ENCODE results near the gene LLGL2.
"Not testable (repeated sequence)": the region's sequence is repeated elsewhere in the genome, so short reads cannot be mapped to it uniquely, and the experiment has no call there.

Gene LLGL2

DNA sequence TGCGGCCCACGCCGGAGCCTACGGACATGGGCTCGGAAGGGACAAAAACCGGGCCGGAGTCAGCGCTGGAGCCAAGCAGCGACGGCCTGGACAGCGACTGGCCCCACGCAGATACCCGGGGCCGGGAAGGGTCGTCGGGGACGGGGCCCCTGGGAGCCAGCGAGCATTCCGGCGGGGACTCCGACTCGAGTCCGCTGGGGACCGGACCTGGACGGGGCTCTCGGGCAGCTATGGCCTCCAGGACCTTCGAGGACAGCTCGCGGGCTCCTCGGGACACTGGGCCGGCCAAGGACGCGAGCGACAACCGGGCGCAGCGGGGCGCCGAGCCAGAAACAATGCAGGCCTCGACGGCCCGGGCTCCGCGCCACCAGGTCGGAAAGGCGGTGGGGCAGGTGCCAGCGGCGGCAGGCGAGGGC, 63.1 kb downstream of the LLGL2 start:
- no peak for FAIRE-seq
- DNase-seq (ENCODE audit: insufficient read length, low spot score), result no peak

- DNase-seq (ENCODE audit: insufficient read length, low spot score) (peak; percentile 98), FAIRE-seq (peak; percentile 98)
Measured at GRCh38 chr17:75589012-75589918, 63.8 kb downstream of the LLGL2 start.

DNA sequence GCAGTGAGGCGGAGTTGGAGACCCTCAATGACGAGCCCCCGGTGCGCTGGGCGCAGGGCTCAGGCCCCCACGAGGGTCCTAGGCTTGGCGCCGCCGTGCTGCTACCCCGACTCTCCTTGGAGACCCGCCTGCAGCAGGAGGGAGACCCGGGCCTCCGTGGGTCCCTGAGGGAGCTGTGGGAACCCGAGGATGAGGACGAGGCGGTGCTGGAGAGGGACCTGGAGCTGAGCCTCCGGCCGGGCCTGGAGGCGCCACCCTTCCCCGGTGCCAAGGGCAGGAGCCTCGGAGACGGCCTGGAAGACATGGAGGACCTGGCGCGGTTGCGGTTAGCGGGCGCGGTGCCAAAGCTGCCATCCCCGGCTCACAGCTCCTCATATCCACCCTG, 64.4 kb downstream of the LLGL2 start:
- no peak for DNase-seq (ENCODE audit: insufficient read length, low spot score)
- FAIRE-seq, result no peak

- no peak for FAIRE-seq
Measured at GRCh38 chr17:75590314-75590761, 64.8 kb downstream of the LLGL2 start.

DNA sequence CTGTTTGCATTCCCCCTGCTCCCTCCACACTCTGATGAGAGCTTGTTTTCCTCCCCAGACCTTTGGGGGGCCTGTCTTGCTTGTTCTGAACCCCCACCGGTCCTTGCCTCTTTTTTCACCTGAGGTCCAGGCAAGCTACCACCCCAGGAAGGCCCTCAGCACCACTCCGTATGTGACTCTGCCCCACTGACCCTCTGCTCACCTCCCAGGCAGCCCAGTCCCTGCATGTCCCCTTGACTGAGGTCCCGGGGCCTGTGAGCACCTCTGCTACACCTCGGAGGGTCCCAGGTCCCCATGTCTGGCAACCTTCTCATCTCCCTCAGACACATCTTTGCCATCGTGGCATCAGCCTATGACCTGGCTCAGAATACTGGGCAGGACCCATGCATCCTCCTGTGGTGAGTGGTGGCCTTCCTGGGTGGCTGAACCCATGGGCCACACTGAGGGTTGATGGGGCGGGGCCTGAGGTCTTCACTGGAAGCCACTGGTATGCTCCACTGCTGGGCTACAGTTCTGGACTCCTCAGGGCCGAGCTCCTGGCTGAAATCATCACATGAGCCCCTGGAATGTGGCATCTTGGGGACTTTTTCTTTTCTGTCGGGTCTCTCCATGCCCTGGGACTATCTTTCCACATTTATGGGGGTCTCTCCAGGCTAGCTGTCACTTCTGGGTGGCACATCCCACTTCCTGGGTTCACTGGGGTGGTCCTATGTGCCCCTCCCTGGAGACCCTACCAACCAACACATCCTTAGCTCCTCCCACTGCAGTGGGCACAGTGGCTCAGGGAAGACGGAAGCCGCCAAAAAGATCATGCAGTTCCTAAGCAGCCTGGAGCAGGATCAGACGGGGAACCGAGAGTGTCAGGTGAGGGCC, 65.6 kb downstream of the LLGL2 start:
- FAIRE-seq (peak; percentile 33), DNase-seq (ENCODE audit: insufficient read length, low spot score) (no peak)

More at GRCh38 chr17:75590314-75590761, 64.8 kb downstream of the LLGL2 start:
- no peak for DNase-seq (ENCODE audit: insufficient read length, low spot score)

DNA sequence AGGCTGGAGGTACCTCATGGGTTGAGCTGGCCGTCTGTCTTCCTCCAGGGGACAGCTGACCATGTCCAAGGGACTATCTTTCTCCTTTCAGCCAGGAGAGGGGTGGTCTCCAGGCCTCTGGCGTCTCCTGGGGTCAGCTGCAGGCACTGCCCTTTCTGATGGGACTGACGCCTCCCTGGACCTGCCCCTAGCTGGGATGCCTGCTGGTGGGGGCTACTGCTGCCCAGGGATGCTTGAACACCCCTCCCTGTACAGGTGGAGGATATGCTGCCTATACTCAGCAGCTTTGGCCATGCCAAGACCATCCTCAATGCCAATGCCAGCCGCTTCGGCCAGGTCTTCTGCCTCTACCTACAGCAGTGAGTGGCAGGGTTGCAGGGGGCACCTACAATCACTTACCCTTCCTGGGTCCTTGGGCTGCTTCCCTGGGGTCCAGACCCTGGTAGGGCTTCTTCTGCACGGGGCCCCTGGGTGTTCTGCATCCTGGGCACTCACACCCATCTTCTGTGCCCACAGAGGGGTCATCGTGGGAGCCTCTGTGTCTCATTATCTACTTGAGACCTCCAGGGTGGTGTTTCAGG, 66.3 kb downstream of the LLGL2 start:
- DNase-seq (ENCODE audit: insufficient read length, low spot score) (no peak), FAIRE-seq (no peak)

DNA sequence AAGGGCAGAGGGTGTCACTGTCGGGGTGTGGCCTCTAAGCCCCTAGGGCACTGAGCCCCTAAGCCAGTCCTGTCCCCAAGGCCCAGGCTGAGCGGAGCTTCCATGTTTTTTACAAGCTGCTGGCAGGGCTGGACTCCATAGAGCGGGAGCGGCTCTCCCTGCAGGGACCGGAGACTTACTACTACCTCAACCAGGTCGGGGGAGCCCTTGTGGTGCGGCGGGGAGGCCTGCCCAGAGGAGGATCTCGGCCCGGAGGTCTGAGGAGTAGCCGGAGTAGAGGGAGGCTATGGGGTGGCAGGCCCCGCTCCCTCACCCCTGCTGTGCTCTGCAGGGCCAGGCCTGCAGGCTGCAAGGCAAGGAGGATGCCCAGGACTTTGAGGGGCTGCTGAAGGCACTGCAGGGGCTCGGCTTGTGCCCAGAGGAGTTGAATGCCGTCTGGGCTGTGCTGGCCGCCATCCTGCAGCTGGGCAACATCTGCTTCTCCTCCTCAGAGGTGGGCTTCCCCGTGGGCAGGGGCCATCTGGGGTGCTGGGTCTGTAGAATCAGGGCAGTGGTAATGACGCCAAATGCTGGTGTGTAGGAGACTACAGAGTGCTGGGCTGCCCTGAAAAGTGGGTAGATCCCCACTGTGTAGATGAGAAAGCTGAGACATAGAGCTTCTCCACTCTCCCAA, 67.0 kb downstream of the LLGL2 start:
- FAIRE-seq, result no peak
- DNase-seq (ENCODE audit: insufficient read length, low spot score), result no peak

DNA sequence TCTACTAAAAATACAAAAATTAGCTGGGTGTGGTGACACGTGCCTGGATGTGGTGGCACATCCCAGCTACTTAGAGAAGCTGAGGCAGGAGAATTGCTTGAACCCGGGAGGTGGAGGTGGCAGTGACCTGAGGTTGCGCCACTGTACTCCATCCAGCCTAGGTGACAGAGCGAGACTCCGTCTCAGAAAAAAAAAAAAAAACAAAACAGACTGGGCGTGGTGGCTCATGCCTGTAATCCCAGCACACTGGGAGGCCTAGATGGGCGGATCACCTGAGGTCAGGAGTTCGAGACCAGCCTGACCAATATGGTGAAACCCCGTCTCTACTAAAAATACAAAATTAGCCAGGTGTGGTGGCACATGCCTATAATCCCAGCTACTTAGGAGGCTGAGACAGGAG, 67.9 kb downstream of the LLGL2 start:
- not testable (repeated sequence) for DNase-seq (ENCODE audit: insufficient read length, low spot score); FAIRE-seq

DNA sequence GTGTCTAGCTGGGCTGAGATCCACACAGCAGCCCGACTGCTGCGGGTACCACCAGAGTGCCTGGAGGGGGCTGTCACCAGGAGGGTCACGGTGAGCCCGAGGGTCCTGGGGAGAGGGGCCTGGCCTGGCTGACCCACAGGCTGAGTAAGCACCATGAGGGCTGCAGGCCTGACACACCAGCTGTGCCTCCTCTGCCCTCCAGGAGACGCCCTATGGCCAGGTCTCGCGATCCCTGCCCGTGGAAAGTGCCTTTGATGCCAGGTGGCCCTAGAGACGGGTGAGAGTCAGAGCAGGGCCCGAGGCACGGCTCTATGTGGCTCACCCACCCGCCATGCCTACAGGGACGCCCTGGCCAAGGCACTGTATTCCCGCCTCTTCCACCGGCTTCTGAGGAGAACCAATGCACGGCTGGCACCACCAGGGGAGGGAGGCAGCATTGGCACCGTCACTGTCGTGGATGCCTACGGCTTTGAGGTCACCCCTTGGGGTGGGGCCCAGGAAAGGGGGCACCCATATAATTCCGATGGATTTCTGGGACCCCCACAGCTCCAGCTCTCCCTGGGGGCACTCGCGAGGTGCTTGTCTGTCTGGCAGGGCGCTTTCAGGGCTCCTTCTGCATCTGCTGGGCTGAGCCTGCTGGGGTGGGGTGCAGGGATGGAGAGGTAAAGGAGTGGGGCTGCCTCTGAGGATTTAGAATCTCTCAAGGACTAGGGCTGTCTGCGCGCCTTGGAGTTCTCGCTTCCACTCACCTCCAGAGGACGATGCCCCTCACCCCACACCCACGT, 69.2 kb downstream of the LLGL2 start:
- FAIRE-seq (no peak), DNase-seq (ENCODE audit: insufficient read length, low spot score) (no peak)

DNA sequence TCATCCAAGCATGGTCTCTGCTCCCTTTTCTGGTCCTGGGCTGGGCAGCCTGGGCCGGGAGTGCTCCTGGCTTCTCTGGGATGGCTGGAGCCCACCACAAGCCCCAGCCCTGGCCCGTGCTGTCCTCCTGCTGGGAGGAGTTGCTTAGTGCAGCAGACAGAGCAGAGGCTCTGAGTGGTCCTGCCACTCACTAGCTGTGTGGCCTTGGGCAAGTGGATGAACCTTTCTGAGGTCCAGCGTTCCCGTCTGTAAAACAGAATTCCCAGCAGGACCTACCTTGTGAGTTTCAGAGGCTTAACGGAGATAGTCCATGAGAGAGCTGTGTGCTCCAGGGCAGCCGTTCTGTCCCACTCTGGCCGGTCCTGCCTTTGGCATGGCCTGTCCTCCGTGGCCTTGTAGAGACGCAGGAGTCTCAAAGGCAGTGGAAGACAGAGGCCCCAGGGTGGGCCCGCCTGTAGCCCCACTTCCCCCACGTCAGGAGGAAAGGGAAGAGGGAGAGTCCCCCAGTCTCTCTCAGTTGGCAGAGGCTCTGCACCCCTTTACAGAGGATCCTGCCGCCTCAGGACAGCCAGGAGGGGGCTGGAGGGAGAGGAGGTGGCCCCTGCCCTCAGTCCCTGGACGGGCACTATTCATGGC, 69.9 kb downstream of the LLGL2 start:
- FAIRE-seq (no peak), DNase-seq (ENCODE audit: insufficient read length, low spot score) (no peak)

DNA sequence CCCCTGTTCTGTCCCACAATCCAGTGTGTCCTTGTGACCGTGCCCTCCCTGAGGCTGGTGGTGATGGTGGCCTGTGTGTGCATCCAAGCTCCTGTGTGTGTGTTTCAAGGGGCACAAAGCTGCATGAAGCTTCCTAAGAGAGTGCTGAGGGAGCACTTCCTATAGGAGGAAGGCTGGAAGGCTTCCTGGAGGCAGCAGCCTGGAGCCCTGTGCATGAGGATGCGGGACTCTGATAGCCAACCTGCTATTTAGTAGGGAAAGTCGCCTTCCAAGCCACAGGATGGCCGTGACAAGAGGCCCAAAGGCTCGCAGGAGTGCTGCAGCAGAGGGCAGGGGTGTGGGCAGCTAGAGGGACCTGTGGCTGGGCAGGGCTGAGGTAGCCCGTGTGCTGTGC, 70.4 kb downstream of the LLGL2 start:
- no peak for DNase-seq (ENCODE audit: insufficient read length, low spot score)
- FAIRE-seq, result no peak

GRCh38 chr17:75596320-75597087, 71.0 kb downstream of the LLGL2 start:
- FAIRE-seq (no peak), DNase-seq (ENCODE audit: insufficient read length, low spot score) (no peak)

- FAIRE-seq (no peak), DNase-seq (ENCODE audit: insufficient read length, low spot score) (peak; percentile 63)
Measured at GRCh38 chr17:75601057-75601987, 75.8 kb downstream of the LLGL2 start.

- DNase-seq (ENCODE audit: insufficient read length, low spot score) (no peak), FAIRE-seq (no peak)
Measured at GRCh38 chr17:75602644-75603043, 77.1 kb downstream of the LLGL2 start.

DNA sequence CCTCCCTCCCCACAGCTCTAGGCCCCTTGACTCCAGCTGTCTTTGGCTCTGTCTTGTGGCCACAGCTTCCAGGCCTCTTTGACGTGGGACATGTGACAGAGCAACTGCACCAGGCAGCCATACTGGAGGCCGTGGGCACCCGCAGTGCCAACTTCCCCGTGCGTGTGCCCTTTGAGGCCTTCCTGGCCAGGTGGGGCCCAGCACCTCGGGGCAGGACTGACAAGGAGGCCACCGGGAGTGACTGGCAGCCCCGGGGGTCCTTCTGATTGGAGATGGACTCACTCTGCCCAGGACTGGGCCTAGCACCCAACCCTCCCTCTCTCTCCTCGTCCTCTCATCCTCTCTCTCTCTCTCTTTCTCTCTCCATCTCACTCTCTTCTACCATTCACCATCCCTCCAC, 77.6 kb downstream of the LLGL2 start:
- FAIRE-seq, result no peak
- DNase-seq (ENCODE audit: insufficient read length, low spot score), result no peak

DNA sequence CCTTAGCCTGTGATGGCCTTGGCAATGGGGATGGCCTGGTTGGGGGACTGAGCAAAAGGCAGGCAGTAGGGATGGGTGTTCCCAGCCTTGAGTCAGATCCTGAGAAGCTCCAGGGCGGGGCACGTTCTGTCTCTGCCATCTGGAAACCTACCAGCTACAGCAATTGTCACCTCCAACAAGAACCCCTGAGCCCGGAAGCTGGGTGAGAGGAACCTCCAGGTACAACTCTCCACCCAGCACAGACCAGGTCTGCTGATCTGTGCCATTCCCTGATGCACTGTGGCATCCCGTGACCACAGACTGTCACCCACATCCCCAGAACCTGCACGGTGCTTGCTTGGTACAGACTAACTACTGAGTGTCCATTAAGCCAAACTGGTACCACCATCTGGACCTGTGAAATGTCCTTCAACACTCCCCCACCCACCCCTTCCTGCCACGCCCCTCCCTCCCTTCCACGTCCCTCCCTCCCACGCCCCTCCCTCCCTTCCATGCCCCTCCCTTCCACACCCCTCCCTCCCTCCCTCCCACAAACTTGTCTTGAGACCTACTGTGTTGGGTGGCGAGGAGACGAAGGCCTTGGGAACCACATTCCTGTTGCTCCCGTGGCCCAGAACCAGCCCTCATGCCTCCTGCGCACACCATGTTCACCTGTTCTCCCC, 78.7 kb downstream of the LLGL2 start:
- no peak for FAIRE-seq
- DNase-seq (ENCODE audit: insufficient read length, low spot score), result no peak

DNA sequence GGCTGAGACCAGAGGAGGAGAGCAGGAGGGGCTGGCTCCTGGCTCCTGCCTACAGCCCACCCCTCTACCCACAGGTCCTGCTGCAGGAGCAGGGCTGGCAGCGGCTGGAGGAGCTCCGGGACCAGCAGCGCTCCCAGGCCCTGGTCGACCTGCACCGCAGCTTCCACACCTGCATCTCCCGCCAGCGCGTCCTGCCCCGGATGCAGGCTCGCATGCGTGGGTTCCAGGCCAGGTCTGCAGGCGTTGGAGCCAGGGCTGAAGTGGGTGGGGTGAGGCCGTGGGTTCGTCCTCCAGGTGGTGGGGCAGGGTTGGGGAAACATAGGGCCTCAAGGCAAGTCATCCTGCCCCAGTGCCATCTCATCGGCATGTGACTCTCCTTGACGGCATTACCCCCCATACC, 80.3 kb downstream of the LLGL2 start:
- FAIRE-seq, result no peak
- DNase-seq (ENCODE audit: insufficient read length, low spot score), result no peak
